SU-DHL-6 (cell line): ENCODE results near the gene UBAC2.

Source experiments
- H2AFZ ChIP-seq: fragments of 200-600 bp; sonication (generic); 2 replicates; pipeline ENCODE4 v1.6.1; 2014; ENCODE audit warnings: low read depth, mild to moderate bottlenecking, moderate library complexity, mixed read lengths, antibody characterized with exemption, low read length; ENCODE audit not compliant: severe bottlenecking
- H3F3A ChIP-seq: fragments of 200-600 bp; shearing (Covaris generic); 2 replicates; pipeline ENCODE4 v1.6.0; 2016; ENCODE audit warnings: antibody characterized with exemption, mild to moderate bottlenecking; ENCODE audit not compliant: insufficient read depth
- H3K27ac ChIP-seq: fragments of 200-600 bp; sonication (generic); 2 replicates; pipeline ENCODE4 v1.5.1; 2016; ENCODE audit warnings: low read depth, mild to moderate bottlenecking, low read length, moderate library complexity, mixed read lengths
- H3K27me3 ChIP-seq: fragments of 200-600 bp; sonication (generic), shearing (Covaris generic); 2 replicates; pipeline ENCODE4 v1.6.0; 2014; ENCODE audit warnings: mild to moderate bottlenecking, low read length
- H3K36me3 ChIP-seq: fragments of 200-600 bp; sonication (generic); 2 replicates; pipeline ENCODE4 v1.6.1; 2014; ENCODE audit warnings: mild to moderate bottlenecking, low read length, mixed read lengths
- H3K4me2 ChIP-seq: fragments of 300-600, 200-600 bp; shearing (Covaris generic), sonication (generic); 2 replicates; pipeline ENCODE4 v1.6.0; 2014; ENCODE audit warnings: low read length, low read depth, mild to moderate bottlenecking; ENCODE audit not compliant: poor library complexity, severe bottlenecking
- H3K4me3 ChIP-seq: fragments of 200-600 bp; sonication (generic); 2 replicates; pipeline ENCODE4 v1.5.1; 2014; ENCODE audit warnings: antibody characterized with exemption, low read length, mild to moderate bottlenecking, mixed read lengths; ENCODE audit not compliant: insufficient read depth, poor library complexity, severe bottlenecking
- H3K79me2 ChIP-seq: fragments of 200-600 bp; sonication (generic); 2 replicates; pipeline ENCODE4 v1.6.1; 2014; ENCODE audit warnings: mild to moderate bottlenecking, low read length, moderate library complexity; ENCODE audit not compliant: insufficient read depth
- H3K9ac ChIP-seq: fragments of 200-600 bp; sonication (generic); 2 replicates; pipeline ENCODE4 v1.7.0; 2014; ENCODE audit warnings: mild to moderate bottlenecking, low read length
- H3K9me2 ChIP-seq: fragments of 200-600 bp; sonication (generic); replicated peaks from 2 replicates; pipeline ENCODE4 v1.6.1; 2014; ENCODE audit warnings: low read length; ENCODE audit not compliant: insufficient read depth
- H3K9me3 ChIP-seq: fragments of 200-600 bp; sonication (generic); 2 replicates; pipeline ENCODE4 v1.6.1; 2014; ENCODE audit warnings: low read length, mixed read lengths; ENCODE audit not compliant: insufficient read depth
- H4K20me1 ChIP-seq: fragments of 200-600 bp; sonication (generic); 2 replicates; pipeline ENCODE4 v1.6.1; 2014; ENCODE audit warnings: low read depth, mild to moderate bottlenecking, antibody characterized with exemption, low read length, moderate library complexity, mixed read lengths
- EZH2phosphoT487 ChIP-seq: fragments of 200-600 bp; sonication (generic), shearing (Covaris generic); conservative IDR thresholded peaks from 2 replicates; pipeline ENCODE4 v1.6.1; 2018; ENCODE audit warnings: mild to moderate bottlenecking, antibody characterized with exemption, low read length, moderate library complexity, mixed read lengths
- TF ChIP-seq, protein P1 (sequence below): fragments of 200-600 bp; sonication (generic); IDR thresholded peaks from one replicate; pipeline ENCODE4 v1.5.1; 2017; ENCODE audit warnings: antibody characterized with exemption, mild to moderate bottlenecking, low read length, moderate library complexity; ENCODE audit not compliant: insufficient read depth, poor library complexity, severe bottlenecking

The UBAC2 gene

GRCh38 chr13:99320693-99321481 is 120.2 kb downstream of the UBAC2 start:
- Histone ChIP-seq H4K20me1 (no peaks in the 10 kb centered on the region), H3K36me3 (peaks cover 5% of the 10 kb centered on the region; the same call in 1 of the 2 replicates), H3K9me2 (no peaks in the 10 kb centered on the region), H2AFZ (no peak overlapping the region), H3K4me2 (no peak overlapping the region), H3K9ac (no peak overlapping the region), H3K4me3 (no peak overlapping the region), H3K9me3 (no peaks in the 10 kb centered on the region), H3K27ac (no peak overlapping the region), H3F3A (no peaks in the 10 kb centered on the region), H3K27me3 (no peaks in the 10 kb centered on the region), H3K79me2 (no peaks in the 10 kb centered on the region)
- TF ChIP-seq, protein P1, sequence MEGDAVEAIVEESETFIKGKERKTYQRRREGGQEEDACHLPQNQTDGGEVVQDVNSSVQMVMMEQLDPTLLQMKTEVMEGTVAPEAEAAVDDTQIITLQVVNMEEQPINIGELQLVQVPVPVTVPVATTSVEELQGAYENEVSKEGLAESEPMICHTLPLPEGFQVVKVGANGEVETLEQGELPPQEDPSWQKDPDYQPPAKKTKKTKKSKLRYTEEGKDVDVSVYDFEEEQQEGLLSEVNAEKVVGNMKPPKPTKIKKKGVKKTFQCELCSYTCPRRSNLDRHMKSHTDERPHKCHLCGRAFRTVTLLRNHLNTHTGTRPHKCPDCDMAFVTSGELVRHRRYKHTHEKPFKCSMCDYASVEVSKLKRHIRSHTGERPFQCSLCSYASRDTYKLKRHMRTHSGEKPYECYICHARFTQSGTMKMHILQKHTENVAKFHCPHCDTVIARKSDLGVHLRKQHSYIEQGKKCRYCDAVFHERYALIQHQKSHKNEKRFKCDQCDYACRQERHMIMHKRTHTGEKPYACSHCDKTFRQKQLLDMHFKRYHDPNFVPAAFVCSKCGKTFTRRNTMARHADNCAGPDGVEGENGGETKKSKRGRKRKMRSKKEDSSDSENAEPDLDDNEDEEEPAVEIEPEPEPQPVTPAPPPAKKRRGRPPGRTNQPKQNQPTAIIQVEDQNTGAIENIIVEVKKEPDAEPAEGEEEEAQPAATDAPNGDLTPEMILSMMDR = no peak
- no peak for TF ChIP-seq EZH2phosphoT487

DNA sequence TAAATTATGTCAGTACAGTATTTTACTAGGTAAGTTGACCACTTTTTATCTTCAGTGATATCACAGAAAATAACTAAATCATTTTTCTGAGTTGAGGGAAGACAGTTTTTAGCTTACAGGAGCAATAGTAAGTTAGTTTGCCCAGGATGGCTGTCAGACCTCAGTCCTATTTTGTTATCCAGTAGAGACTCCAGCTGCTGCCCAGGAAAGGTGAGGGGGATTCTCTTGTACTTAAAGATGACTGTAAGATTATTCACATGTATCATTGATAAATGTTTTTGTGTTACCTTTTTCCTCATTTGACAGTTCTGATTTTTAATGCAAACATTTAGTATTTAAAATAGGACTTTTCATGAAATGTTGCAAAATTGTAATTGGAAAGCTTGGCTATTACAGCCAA is 121.1 kb downstream of the UBAC2 start:
- Histone ChIP-seq H3K4me3 (no peak overlapping the region), H3K9ac (no peak overlapping the region), H3K27me3 (no peaks in the 10 kb centered on the region), H3K36me3 (peaks cover 5% of the 10 kb centered on the region; the same call in 1 of the 2 replicates), H4K20me1 (no peaks in the 10 kb centered on the region), H3K9me2 (no peaks in the 10 kb centered on the region), H3K79me2 (no peaks in the 10 kb centered on the region), H3F3A (no peaks in the 10 kb centered on the region), H3K4me2 (no peak overlapping the region), H2AFZ (no peak overlapping the region), H3K9me3 (no peaks in the 10 kb centered on the region), H3K27ac (no peak overlapping the region)
- TF ChIP-seq, protein P1 = no peak
- TF ChIP-seq EZH2phosphoT487 = no peak

DNA sequence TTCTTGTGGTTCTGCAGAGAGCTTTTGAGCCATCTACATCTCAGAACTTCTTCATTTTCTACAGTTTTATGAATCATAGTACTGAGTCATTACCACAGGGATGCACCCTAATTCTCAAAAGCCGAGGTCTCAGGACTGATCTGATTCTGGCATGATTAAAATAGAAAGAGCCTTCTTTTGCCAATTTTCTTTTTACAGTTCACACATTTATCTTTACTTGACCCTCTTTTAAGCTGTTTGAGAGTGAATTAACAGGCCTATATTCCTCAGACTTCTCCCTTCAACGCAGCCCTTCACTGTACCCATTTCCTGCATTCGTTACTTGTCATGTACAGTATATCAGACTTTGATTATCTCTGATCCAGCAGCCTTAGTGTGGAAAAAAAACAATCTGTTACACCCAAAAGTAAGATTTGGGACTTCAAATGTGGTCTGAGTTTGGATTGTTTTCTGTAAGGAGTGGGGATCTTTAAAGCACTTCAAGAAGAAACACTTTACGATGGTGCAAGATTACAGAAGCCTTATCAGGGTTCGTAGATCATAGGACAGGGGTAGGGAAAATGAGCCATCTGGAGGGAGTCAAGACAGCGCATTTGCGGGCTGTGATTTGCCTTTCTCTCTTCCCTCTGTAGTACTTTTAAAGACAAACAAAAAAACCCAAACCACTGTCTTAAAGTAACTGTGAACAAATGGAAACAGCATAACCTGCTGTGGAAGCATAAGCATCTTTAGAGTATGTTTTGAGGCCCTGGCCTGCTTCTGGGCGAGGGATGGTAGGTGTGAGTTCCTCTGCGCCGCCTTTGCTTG is 121.8 kb downstream of the UBAC2 start:
- TF ChIP-seq, protein P1 = no peak
- no peak for TF ChIP-seq EZH2phosphoT487
- no peak overlapping the region for H2AFZ ChIP-seq
- H3K27ac ChIP-seq = no peak overlapping the region
- H3F3A ChIP-seq = no peaks in the 10 kb centered on the region
- H3K9me2 ChIP-seq = no peaks in the 10 kb centered on the region
- peaks cover 5% of the 10 kb centered on the region; the same call in 1 of the 2 replicates for H3K36me3 ChIP-seq
- no peaks in the 10 kb centered on the region for H3K9me3 ChIP-seq
- H3K79me2 ChIP-seq = no peaks in the 10 kb centered on the region
- H4K20me1 ChIP-seq = no peaks in the 10 kb centered on the region
- no peak overlapping the region for H3K4me3 ChIP-seq
- no peaks in the 10 kb centered on the region for H3K27me3 ChIP-seq
- H3K4me2 ChIP-seq = no peak overlapping the region
- no peak overlapping the region for H3K9ac ChIP-seq
